Activated CD4-positive, alpha-beta T cell treated with anti-CD3 and anti-CD28 coated beads for 4 hours (primary cell): ENCODE data around the gene FGF1.

ENCODE experiments used
- DNase-seq, 2 donors: peaks; one replicate each; pipeline ENCODE4 v3.0.0-alpha.2; 2020

The FGF1 gene

GRCh38 chr5:142639455-142639854, 46.4 kb downstream of the FGF1 start:
- DNase-seq: no peak

GRCh38 chr5:142637871-142638270, 48.0 kb downstream of the FGF1 start:
- no peak for DNase-seq

- no peak for DNase-seq
Observed at GRCh38 chr5:142636698-142637324, 49.1 kb downstream of the FGF1 start.

GRCh38 chr5:142636093-142636492, 49.8 kb downstream of the FGF1 start:
- no peak for DNase-seq

- no peak for DNase-seq
Observed at GRCh38 chr5:142634216-142635011, 51.5 kb downstream of the FGF1 start.

GRCh38 chr5:142630927-142631539, 54.9 kb downstream of the FGF1 start:
- DNase-seq: no peak

- DNase-seq: no peak
Observed at GRCh38 chr5:142627383-142628217, 58.3 kb downstream of the FGF1 start.

GRCh38 chr5:142626786-142627185, 59.1 kb downstream of the FGF1 start:
- DNase-seq: no peak

GRCh38 chr5:142626099-142626498, 59.8 kb downstream of the FGF1 start:
- no peak for DNase-seq

GRCh38 chr5:142621227-142621626, 64.7 kb downstream of the FGF1 start:
- DNase-seq: no peak

- no peak for DNase-seq
Observed at GRCh38 chr5:142619815-142620214, 66.1 kb downstream of the FGF1 start.

GRCh38 chr5:142618130-142618523, 67.8 kb downstream of the FGF1 start:
- no peak for DNase-seq

- DNase-seq: no peak
Observed at GRCh38 chr5:142617416-142618129, 68.3 kb downstream of the FGF1 start.

- no peak for DNase-seq
Observed at GRCh38 chr5:142615948-142616347, 69.9 kb downstream of the FGF1 start.

GRCh38 chr5:142614054-142614453, 71.8 kb downstream of the FGF1 start:
- DNase-seq: no peak

GRCh38 chr5:142613271-142613671, 72.6 kb downstream of the FGF1 start:
- no peak for DNase-seq

GRCh38 chr5:142612494-142613270, 73.2 kb downstream of the FGF1 start:
- DNase-seq: no peak

- peak; percentile 52 to 73 for DNase-seq
Observed at GRCh38 chr5:142611154-142611553, 74.7 kb downstream of the FGF1 start.

- DNase-seq: no peak
Observed at GRCh38 chr5:142610176-142611001, 75.5 kb downstream of the FGF1 start.

- DNase-seq: no peak
Observed at GRCh38 chr5:142609142-142609541, 76.7 kb downstream of the FGF1 start.

GRCh38 chr5:142608081-142608480, 77.8 kb downstream of the FGF1 start:
- DNase-seq: no peak
